ENCODE results near the gene STEAP1.
"Not testable (repeated sequence)": the region's sequence is repeated elsewhere in the genome, so short reads cannot be mapped to it uniquely, and the experiment has no call there.

STEAP1 gene

DNA sequence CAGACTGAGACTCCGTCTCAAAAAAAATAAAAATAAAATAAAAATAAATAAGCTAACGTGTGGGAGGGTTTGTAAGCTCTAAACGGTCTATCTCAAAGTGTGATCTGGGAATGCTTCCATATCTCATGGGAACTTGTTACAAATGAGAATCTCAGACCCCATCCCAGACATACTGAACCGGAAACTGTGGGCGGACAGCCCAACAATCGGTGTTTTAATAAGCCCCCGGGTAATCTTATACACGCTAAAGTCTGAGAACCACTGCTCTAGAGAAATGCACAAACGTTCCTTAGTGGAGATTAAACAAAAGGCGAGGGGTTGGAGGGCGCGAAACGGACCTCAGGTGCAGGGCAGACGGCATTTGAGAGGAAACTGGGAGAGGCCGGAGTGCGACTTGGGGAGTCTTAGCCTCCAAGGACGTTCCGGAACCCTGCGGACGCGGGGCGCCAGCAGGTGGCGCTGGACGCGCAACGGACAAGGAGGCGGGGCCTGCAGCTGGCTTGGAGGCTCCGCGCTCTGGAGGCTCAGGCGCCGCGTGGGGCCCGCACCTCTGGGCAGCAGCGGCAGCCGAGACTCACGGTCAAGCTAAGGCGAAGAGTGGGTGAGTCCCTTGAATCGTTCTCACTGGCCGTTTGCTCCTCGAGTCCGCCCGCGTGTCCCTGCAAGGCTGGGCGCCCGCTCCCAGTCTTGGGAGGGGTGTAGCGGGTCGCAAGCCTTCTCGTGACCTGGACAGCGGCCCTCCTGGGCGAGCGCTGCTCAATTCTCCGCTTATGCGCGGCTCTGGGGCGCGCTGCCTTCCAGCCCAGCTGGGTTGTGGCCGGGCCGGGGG lies at the start of gene STEAP1:
Gene STEAP1 (plus strand): TSS at position 527 of the 829 bp plus-strand sequence. CDS start 5,320 bp downstream, outside the sequence.
- peak; percentile 55 for DNase-seq (ENCODE audit: low spot score)

DNA sequence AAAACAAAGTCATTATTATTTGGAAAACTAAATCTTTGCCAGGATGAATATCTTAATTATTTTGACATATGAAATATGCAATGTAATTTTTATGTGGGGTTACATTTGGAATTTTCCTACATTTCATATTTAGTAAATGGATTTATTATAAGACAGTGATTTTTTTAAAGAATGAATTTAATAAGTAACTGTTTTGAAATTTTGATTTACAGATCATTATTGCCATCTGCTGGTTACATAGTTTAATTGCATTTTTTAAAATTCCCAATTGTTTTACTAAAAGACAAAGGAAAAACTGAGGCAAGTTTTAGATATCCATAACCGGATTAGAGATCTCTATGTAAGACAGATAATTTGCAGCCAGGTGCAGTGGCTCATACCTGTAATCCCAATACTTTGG lies 39.3 kb upstream of the STEAP1 start:
- DNase-seq (ENCODE audit: low spot score) = not testable (repeated sequence)

DNA sequence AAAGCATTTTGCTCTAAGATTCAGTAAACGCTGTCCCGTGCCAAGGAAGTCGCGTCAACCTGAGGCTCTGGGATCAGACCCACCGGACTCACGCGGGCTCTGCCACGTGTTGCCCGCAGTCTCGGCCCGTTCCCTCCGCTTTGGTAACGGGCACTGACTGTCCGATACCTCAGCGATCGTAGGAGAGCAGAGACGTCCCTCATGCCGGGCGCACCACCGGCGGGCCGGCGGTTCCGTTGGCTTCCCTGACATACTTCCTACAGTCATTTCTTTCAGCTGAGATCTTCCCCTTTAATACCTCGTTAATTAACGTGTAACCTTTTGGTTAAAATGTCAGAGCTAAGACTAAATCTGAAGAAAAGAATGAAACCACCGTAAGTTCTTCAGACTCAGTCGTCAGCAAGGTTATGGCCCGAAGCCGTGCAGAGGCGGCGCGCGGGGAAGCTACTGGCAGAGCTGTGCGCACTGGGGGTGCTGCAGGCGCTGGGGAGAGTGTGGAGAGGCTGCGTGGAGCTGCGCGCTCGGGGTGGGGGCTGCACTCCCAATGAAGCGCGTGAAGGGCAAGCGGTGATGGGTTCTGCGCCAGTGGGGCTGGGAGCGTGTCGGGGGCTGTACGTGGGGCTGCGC lies 35.6 kb upstream of the STEAP1 start:
- not testable (repeated sequence) for DNase-seq (ENCODE audit: low spot score)

DNA sequence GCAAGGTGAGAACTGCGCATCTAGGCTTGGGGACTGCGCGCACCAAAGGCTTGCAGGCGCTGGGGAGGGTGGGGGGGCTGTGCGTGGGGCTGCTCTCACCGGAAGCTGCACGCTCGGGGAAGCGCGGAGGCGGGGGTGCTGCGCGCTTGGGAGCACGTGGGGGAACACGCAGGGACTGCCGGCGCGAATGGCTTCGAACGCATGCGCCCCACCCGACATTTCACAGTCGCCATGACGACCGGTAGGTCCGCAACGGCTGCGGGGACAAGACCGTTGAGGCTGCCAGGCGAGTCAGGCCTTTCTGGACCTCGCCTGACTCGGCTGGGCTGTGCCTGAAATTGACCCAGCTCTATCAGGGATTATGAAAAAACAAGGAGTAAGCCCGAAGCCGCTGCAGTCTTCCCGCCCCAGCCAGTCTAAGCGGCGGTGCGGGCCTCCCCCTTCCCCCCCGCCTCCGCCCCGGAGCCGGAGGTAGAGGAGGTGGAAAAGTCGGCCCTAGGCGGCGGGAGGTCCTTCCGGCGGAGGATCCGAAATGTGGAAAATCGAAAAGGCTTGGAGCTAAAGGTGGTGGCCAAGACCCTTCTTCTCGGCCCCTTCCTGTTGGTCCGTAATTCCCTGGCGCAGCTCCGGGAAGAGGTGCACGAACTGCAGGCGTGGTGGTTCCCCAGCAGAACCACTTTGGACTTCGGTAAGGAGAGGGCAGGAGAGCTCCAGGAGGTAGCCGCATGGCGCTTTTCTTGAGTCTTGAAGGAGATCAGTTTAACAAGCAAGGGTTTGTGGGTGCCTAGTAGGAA lies 34.9 kb upstream of the STEAP1 start:
- DNase-seq (ENCODE audit: low spot score) = peak; percentile 3

DNA sequence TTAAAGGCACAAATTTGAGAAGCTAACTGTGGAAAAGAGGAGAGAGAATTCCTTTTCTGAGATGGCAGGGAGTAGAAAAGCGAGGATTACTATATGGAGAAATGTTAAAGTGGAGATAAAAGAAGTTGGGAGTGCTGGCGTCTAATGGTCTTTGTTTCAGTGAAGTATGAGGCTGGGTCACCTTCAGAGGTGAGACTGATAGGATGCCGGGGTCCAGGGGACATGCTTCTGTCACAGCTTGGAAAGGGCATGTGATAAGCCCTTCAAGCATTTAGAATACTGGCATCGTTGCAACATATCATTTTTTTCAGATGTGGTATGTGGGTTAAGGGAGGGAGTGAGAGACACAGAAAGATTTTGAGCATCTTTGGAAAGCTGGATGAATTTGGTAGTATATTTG lies 34.1 kb upstream of the STEAP1 start:
- not testable (repeated sequence) for DNase-seq (ENCODE audit: low spot score)

DNA sequence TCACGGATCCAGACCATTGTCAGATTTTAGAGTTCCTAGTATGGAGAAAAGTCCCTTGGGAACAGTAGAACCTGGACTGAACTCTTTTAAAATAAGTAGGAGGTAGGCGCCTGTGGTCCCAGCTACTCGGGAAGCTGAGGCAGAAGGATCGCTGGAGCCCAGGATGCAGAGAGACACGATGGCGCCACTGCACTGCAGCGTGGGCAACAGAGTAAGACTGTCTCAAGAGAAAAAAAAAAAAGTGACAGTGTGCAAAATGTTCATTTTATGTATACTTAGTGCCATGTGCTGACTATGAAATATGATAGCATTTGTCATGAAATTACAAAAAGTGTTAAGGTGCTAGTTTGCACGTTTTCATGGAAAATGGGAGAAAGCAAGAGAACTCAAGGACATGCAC lies 22.5 kb upstream of the STEAP1 start:
- DNase-seq (ENCODE audit: low spot score) = not testable (repeated sequence)

DNA sequence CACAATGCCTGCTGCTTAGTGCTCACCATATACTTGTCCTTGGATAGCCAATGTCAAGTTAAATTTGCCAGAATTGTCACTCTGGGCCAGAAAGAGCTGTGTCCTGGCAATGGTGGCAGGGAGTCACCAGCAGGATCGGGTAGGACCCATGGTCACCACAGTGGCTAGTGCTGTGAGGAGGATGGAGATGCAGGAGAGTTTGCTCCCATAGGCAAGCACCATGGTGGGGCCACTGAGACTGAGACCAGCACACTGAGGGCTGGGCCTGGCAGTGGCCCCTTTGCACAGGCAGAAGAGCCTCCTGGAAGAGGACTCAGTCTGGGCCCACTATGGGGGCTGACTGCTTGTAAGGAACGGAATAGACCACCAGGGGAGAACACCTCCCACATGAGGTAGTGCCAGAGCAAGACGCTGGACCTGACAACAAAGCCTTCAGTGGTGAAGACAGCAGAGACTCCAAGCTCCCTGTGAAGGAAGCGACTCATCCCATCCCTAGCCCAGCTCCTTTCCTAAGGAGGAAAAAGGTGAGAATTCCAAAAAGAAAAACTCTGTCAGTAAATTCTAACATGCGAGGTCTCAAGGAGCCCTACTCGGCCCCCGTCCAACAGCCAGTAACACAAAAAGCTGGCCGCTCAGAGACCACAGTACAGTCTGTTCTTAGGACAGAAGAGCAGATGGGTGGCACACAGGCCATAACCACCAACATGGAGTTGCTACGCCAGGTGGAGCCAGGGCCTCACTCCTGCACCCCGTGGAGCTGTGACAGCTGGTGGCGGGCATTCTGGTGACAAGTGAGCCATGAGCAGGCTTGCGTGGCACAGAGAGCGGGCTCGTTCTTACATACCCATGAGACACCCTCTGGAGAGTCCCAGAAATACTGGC lies 6.9 kb upstream of the STEAP1 start:
- DNase-seq (ENCODE audit: low spot score) = not testable (repeated sequence)

DNA sequence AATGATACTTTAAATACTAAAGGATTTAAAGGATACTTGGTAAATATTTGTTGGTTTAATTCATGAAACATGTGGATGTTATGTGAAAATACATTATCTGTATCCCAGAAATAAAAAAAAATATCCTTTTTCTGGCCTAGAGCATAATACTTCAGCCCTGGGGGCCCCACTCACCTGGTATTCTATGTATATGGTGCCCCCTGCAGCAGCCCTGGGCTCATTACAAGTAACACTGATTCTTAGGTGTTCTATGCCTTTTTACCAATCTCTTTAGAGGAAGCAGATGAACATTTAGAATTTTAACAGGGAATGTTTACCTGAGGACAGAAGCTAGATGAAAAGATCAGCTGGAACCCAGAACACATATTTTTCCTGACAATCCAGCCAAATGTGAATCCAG lies 4.8 kb upstream of the STEAP1 start:
- not testable (repeated sequence) for DNase-seq (ENCODE audit: low spot score)

DNA sequence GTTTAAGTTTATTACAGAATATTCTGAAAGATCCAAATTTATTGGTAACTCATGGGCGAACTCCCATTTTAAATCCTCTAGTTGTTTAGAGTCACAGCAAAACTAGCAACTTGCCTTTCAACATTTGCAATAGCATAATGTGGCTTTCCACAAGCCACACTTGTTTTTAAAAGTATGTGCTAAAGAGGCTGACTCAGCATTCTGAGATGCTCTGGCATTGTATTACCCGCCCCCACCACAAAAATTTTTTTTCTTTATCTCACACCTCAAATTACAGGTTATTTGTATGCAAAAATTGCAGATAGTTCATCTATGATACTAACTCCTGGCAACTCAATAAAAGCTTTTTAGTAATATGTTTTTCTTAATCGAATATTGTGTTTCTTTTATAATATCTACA lies 2.4 kb upstream of the STEAP1 start:
- not testable (repeated sequence) for DNase-seq (ENCODE audit: low spot score)

DNA sequence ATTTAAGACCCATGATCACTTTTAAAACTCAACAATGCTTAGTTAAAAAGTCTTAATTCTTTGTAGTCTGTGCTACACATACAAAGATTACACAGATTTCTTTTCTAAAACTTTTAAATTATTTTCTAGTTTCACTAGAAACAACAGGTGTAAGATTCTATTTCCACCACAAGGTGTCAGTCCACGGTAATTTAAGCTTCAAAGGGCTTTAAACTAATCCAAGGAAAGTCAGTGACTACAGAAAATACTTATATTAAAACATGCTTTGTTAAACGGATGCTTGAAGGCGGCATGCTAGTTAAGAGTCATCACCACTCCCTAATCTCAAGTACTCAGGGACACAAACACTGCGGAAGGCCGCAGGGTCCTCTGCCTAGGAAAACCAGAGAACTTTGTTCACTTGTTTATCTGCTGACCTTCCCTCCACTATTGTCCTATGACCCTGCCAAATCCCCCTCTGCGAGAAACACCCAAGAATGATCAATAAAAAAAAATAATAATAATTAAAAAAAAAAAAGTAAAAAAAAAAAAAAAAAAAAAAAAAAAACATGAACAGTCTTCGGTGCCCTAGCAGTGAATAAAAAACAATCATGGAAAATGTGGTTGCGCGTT lies 1.5 kb upstream of the STEAP1 start:
- peak; percentile 12 for DNase-seq (ENCODE audit: low spot score)

DNA sequence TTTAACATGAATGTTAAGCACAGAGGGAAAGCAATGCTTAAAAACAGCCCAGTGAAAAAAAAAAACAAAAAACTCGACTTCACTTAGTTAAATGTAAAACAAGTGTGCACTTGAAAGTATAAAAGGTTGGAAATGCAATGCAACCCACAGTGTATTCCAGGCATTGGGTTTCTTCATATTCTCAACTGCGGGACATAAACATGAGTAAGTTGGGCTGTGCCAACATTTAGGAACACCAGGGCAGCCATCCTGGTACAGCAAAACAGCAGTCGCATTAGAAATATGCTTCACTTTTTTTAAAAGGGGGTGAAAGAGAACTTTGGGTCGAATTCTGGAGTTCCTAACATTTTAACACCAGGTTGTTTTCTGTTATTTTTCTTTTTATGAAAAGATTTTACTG lies 937 bp downstream of the STEAP1 start:
- no peak for DNase-seq (ENCODE audit: low spot score)

DNA sequence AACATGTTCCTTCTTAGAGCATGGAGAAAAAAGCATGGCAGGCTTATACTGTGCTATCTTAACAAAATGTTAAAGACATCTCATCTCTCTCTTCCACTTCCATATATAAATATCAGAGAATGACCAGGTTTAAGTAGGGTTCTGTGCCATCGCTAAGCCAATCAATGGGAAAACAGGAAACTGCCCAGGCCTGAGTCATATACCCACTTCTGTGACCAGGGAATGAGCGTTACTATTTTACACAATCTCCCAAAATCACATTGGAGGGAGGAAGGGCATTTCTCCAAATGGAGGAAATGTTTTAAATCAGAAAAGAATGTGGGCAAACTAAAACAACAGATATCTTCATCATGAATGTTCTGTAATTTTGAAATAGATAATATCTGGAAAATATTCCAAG lies 3.1 kb downstream of the STEAP1 start:
- not testable (repeated sequence) for DNase-seq (ENCODE audit: low spot score)

DNA sequence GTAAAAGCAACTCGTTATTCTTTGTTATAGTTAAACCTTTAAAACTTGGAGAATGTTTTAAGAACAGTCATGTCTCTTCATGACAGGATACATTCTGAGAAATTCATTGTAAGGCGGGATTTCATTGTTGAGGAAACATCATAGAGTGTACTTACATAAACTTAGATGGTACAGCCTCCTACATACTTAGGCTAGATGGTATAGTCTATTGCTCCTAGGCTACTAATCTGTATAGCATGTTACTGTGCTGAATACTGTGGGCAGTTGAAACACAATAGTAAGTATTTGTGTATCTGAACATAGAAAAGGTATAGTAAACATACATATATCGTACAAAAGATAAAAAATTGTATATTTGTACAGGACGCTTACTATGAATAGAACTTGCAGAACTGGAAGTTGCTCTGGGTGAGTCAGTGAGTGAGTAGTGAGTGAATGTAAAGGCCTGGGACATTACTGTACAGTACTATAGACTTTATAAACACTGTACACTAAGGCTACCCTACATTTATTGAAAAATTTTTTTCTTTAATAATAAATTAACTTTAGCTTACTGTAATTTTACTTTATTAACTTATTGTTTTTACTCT lies 3.6 kb downstream of the STEAP1 start:
- DNase-seq (ENCODE audit: low spot score) = not testable (repeated sequence)

DNA sequence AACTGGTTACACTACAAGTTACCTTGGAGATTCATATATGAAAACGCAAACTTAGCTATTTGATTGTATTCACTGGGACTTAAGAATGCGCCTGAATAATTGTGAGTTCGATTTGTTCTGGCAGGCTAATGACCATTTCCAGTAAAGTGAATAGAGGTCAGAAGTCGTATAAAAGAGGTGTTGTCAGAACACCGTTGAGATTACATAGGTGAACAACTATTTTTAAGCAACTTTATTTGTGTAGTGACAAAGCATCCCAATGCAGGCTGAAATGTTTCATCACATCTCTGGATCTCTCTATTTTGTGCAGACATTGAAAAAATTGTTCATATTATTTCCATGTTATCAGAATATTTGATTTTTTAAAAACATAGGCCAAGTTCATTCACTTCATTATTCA lies 9.3 kb downstream of the STEAP1 start:
- DNase-seq (ENCODE audit: low spot score) = no peak

DNA sequence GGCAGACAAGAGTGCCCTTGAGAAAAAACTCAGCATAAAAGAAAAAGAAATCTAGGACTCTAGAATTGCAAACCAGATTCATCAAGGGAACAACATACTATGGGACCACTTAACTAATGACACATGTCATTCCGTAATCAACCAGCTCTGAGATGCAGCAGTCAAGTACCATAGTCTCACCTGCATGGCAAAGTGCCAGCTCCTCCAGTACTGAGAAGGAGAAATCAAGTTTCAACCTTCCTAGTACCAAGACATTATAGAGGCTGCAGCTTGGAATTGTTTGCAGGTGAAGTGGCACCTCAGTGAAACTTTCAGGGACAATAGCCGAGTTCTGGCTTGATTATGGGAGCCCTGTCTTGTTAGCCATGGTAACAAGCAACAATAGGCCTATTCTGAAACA lies 11.5 kb downstream of the STEAP1 start:
- no peak for DNase-seq (ENCODE audit: low spot score)

DNA sequence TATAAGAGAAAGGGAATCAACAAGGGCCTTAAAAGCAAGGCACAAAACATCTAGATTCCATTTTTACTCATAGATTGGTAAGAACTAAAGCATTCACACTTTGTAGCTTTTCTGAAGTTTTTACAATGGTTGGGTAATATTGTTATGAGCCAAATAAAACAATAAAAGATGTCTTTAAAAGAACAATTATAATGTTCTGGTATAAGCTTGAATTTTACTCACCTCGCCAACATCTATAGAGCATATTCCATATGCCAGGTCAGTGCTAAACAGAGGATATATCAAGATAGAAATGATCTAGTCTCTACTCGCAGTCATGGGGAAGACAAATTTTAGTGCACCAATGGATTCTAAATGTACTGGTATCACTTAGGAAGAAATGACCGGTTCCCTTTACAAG lies 11.9 kb downstream of the STEAP1 start:
- DNase-seq (ENCODE audit: low spot score) = no peak

DNA sequence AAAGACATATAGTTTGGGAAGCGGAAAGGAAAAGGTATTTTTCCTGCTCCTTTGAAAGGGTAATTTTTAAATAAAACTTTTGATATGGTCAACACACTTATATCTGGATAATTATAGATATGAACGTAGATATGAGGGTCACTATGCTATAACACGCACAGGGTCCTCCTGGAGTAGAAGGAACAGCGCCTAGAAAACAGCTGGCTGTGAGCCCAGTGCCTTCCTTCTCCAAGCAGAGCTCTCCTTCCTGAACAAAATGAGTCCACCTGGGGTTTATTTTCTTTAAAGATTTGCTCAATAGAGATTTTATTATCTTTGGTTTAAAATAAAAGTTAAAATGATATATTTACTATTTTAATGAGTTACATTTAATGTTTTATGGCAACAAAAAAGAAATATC lies 13.1 kb downstream of the STEAP1 start:
- DNase-seq (ENCODE audit: low spot score) = no peak

DNA sequence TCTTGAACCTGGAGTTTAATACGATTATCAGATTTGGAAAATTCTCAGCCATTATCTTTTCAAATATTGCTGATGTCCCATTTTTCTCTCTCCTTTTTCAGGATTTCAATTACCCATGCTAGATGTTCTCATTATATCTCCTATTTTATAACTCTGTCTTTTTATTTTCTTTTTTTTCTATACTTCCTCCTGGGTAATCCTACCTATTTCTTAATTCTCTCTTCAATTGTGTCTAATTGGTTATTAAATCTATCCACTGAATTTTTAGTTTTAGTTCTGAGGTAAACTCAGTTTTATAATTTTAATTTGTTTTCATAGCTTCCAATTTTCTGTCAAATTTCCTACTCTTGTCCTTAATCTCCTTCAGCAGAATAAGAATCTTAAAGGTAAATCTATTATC lies 15.6 kb downstream of the STEAP1 start:
- DNase-seq (ENCODE audit: low spot score) = no peak

DNA sequence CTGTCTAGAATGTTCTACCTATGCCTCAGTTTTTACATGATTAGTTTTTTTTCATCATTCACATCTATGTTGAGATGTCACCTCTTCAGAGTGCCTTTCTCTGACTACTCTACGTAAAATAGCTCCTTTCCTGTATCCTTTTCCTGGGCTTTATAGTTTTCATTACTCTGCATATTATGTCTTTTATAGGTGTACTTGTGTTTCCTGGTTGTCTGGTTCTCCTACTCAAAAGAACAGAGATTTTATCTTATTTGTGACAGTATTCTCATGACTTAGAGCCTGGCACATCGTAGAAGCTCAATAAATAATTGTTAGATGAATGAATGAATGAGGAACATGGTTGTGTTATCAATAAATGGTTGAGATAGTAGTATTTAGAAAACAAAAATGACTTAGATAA lies 17.9 kb downstream of the STEAP1 start:
- DNase-seq (ENCODE audit: low spot score) = no peak

DNA sequence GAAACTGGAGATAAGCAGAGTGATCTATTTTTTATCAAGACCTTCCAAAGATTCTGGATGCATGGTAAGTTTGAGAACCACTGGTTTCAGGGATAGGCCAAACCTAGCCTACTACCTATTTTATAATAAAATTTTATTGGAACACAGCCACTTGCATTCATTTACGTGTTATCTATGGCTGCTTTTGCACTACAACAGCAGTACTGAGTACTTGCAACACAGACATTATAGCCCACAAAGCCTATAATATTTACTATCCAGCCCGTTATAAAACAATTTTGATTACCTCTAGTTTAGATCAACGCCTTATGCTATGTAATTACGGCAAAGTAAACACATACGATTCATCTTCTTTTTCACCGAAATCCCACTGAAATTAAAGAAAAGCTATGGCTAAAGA lies 18.4 kb downstream of the STEAP1 start:
- DNase-seq (ENCODE audit: low spot score) = no peak
